Mesothelial cell of epicardium (in vitro differentiated cells): Measurements from ENCODE around the gene DCN. TPM values are rescaled to one million over a fixed set of nuclear protein-coding genes. Genes with fewer than 3 reads are reported as not detected.

Experiments
- DNase-seq, 2 experiments: peaks; one replicate each; pipeline ENCODE4 v3.0.0; 2021; ENCODE audit warnings: low spot score in 2 of 2; ENCODE audit not compliant: unreplicated experiment in 2 of 2
- H3K27ac Mint-ChIP-seq: 2 replicates; pipeline ENCODE4 v1.8.0; 2021; ENCODE audit warnings: mixed read lengths
- H3K27me3 Mint-ChIP-seq: 2 replicates; pipeline ENCODE4 v1.8.0; 2021; ENCODE audit warnings: low read depth, mixed read lengths
- H3K36me3 Mint-ChIP-seq: 2 replicates; pipeline ENCODE4 v1.8.0; 2021; ENCODE audit warnings: mixed read lengths
- H3K4me1 Mint-ChIP-seq: 2 replicates; pipeline ENCODE4 v1.8.0; 2021; ENCODE audit warnings: mixed read lengths
- H3K4me3 Mint-ChIP-seq: 2 replicates; pipeline ENCODE4 v1.8.0; 2021; ENCODE audit warnings: mild to moderate bottlenecking, moderate library complexity, mixed read lengths
- H3K9me3 Mint-ChIP-seq: 2 replicates; pipeline ENCODE4 v1.8.0; 2021; ENCODE audit warnings: mixed read lengths
- CTCF ChIP-seq: fragments of 200-600 bp; sonication (generic); IDR thresholded peaks from one replicate; pipeline ENCODE4 v1.5.0; 2021; ENCODE audit warnings: antibody characterized with exemption; ENCODE audit not compliant: unreplicated experiment
- total RNA-seq: library from RNA; stranded (reverse); gene quantifications from 3 replicates; pipeline ENCODE4 v1.2.1, GENCODE V29; 2021

The DCN gene
- total RNA-seq, 1 donor from 2014 or later = 1,349 TPM

GRCh38 chr12:91188778-91189177 is 6.2 kb upstream of the DCN start:
- peak overlapping the region; percentile 93 for H3K27ac Mint-ChIP-seq
- H3K36me3 Mint-ChIP-seq = peaks cover 5% of the 10 kb centered on the region
- no peak for TF ChIP-seq CTCF
- H3K4me1 Mint-ChIP-seq = peaks cover 72% of the 10 kb centered on the region
- no peak for DNase-seq
- H3K4me3 Mint-ChIP-seq = no peak overlapping the region
- H3K9me3 Mint-ChIP-seq = peaks cover 9% of the 10 kb centered on the region
- no peaks in the 10 kb centered on the region for H3K27me3 Mint-ChIP-seq

- H3K27ac Mint-ChIP-seq = peak overlapping the region; percentile 90
- H3K4me3 Mint-ChIP-seq = no peak overlapping the region
- DNase-seq = no peak
- no peaks in the 10 kb centered on the region for H3K36me3 Mint-ChIP-seq
- H3K9me3 Mint-ChIP-seq = no peaks in the 10 kb centered on the region
- H3K27me3 Mint-ChIP-seq = no peaks in the 10 kb centered on the region
- peaks cover 80% of the 10 kb centered on the region for H3K4me1 Mint-ChIP-seq
- TF ChIP-seq CTCF = no peak
These were observed 3.5 kb upstream of the DCN start for GRCh38 chr12:91186156-91186555.

- no peak overlapping the region for H3K4me3 Mint-ChIP-seq
- no peaks in the 10 kb centered on the region for H3K36me3 Mint-ChIP-seq
- no peaks in the 10 kb centered on the region for H3K9me3 Mint-ChIP-seq
- peaks cover 79% of the 10 kb centered on the region for H3K4me1 Mint-ChIP-seq
- no peaks in the 10 kb centered on the region for H3K27me3 Mint-ChIP-seq
- no peak for TF ChIP-seq CTCF
- DNase-seq = no peak
- peak overlapping the region; percentile 90 for H3K27ac Mint-ChIP-seq
These were observed 2.8 kb upstream of the DCN start for GRCh38 chr12:91185421-91185820.

- peaks cover 60% of the 10 kb centered on the region for H3K4me1 Mint-ChIP-seq
- H3K9me3 Mint-ChIP-seq = no peaks in the 10 kb centered on the region
- DNase-seq = no peak
- peak overlapping the region; percentile 98 for H3K27ac Mint-ChIP-seq
- H3K27me3 Mint-ChIP-seq = no peaks in the 10 kb centered on the region
- H3K36me3 Mint-ChIP-seq = no peaks in the 10 kb centered on the region
- H3K4me3 Mint-ChIP-seq = no peak overlapping the region
- TF ChIP-seq CTCF = no peak
These were observed 934 bp upstream of the DCN start for GRCh38 chr12:91183551-91183950.

GRCh38 chr12:91180582-91181395 is 1.8 kb downstream of the DCN start:
- H3K4me3 Mint-ChIP-seq = no peak overlapping the region

More at GRCh38 chr12:91180582-91181395, 1.8 kb downstream of the DCN start:
- Mint-ChIP-seq H3K27me3 (no peaks in the 10 kb centered on the region), H3K36me3 (peaks cover 9% of the 10 kb centered on the region), H3K9me3 (no peaks in the 10 kb centered on the region), H3K27ac (no peak overlapping the region), H3K4me1 (peaks cover 51% of the 10 kb centered on the region)
- no peak for DNase-seq
- no peak for TF ChIP-seq CTCF
